ENCODE results near the gene BRINP3. TPM values are rescaled to one million over a fixed set of nuclear protein-coding genes. Genes with fewer than 3 reads are reported as not detected.

Gene BRINP3
- total and polyA plus RNA-seq, 2 of the 13 experiments (the other 11 are each of a cell fraction or from before 2014, with no cell fraction given) = not detected

DNA sequence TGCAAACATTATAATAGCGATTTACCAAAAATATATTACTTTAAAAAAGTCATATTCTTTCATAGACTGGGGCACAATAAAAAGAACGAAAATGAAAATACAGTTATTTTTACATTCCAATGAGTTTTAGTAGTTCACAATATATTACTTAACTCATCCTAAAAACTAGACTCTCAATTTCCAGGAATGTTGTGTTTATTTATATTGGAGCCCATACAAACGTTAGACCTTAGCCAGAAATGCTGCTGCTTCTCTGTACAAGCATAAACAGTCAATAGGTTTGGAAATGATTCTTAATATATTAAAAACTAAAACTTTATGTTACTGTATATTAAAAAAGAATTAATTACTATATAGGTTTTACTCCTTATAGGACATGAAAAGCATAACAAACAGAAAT is 302.3 kb downstream of the BRINP3 start (continued):
- TF ChIP-seq HOXA3 (CRISPR knock-in tag; IDR thresholded peaks at IDR 0.05) (no peak), NR2F6 (IDR thresholded peaks at IDR 0.05) (no peak), NR2F6 (CRISPR knock-in tag; IDR thresholded peaks at IDR 0.05) (no peak)

GRCh38 chr1:190172651-190173430 is 304.8 kb downstream of the BRINP3 start:
- no peak for DNase-seq (ENCODE audit: low spot score)
- no peaks in the 10 kb centered on the region for H3K79me2 ChIP-seq (ENCODE audit: insufficient read depth, low read length)
- no peaks in the 10 kb centered on the region for H3K4me1 ChIP-seq (ENCODE audit: insufficient read depth, low read length)
- no peaks in the 10 kb centered on the region for H3K36me3 ChIP-seq (replicated peaks in 1 of 2; ENCODE audit: control insufficient read depth in 1 of 2, insufficient read depth in 2 of 2, low read length in 2 of 2)
- no peak for ATAC-seq
- peak overlapping the region; percentile 27 for H2AFZ ChIP-seq (ENCODE audit: low read length)
- POLR2A ChIA-PET = no interaction called here
- intact Hi-C loops (cut with micrococcal nuclease; ENCODE audit: unreplicated experiment) (no loop called here), in situ Hi-C loops (cut with HindIII; ENCODE audit: extremely low pct_ligation_motif_present, low pct_unique_long_range_greater_than_20kb) (no loop called here)
- H4K20me1 ChIP-seq (ENCODE audit: insufficient read depth, low read length) = no peaks in the 10 kb centered on the region
- FAIRE-seq = no peak
- no peak overlapping the region for H3K4me2 ChIP-seq (ENCODE audit: low read depth, low read length)
- H3K27me3 ChIP-seq (ENCODE audit: control insufficient read depth in 1 of 2, insufficient read depth in 2 of 2, low read length in 2 of 2) = no peaks in the 10 kb centered on the region
- no peak overlapping the region for H3K4me3 ChIP-seq (replicated peaks in 1 of 3; ENCODE audit: insufficient read depth in 1 of 3, low read depth in 2 of 3, low read length in 3 of 3)
- no peak overlapping the region for H3K27ac ChIP-seq (ENCODE audit: extremely low read length, insufficient read depth, low read length)
- 1% methylated on average over 8 of the region's 8 CpGs for WGBS (ENCODE audit: low lambda C conversion rate)
- H3K9me3 ChIP-seq (ENCODE audit: low read length) = no peaks in the 10 kb centered on the region
- CTCF ChIA-PET (ENCODE audit: low intra/inter-chr PET ratio, low total read pairs) = no interaction called here
- no peak overlapping the region for H3K9ac ChIP-seq (ENCODE audit: insufficient read depth, low read depth, low read length)
- no peak for TF ChIP-seq ZNF382 (CRISPR knock-in tag; IDR thresholded peaks at IDR 0.05; ENCODE audit: borderline replicate concordance)
- no peak for TF ChIP-seq ZFP36L1 (CRISPR knock-in tag; IDR thresholded peaks at IDR 0.05)
- TF ChIP-seq ZNF552 (CRISPR knock-in tag; IDR thresholded peaks at IDR 0.05; ENCODE audit: borderline replicate concordance) = no peak
- TF ChIP-seq ZMAT3 (CRISPR knock-in tag; conservative IDR thresholded peaks at IDR 0.05) = no peak
- TF ChIP-seq, protein P1, sequence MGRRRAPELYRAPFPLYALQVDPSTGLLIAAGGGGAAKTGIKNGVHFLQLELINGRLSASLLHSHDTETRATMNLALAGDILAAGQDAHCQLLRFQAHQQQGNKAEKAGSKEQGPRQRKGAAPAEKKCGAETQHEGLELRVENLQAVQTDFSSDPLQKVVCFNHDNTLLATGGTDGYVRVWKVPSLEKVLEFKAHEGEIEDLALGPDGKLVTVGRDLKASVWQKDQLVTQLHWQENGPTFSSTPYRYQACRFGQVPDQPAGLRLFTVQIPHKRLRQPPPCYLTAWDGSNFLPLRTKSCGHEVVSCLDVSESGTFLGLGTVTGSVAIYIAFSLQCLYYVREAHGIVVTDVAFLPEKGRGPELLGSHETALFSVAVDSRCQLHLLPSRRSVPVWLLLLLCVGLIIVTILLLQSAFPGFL (CRISPR knock-in tag; IDR thresholded peaks at IDR 0.05) = no peak
- no peak for TF ChIP-seq ZFP41 (CRISPR knock-in tag; IDR thresholded peaks at IDR 0.05; ENCODE audit: borderline replicate concordance)
- no peak for TF ChIP-seq MAFF (IDR thresholded peaks at IDR 0.05; ENCODE audit: low read depth, low read length)
- no peak for TF ChIP-seq CENPX (CRISPR knock-in tag; IDR thresholded peaks at IDR 0.05)
- TF ChIP-seq ZNF749 (CRISPR knock-in tag; IDR thresholded peaks at IDR 0.05; ENCODE audit: borderline replicate concordance) = no peak
- no peak for TF ChIP-seq RERE (CRISPR knock-in tag; IDR thresholded peaks at IDR 0.05; ENCODE audit: low read depth)
- no peak for TF ChIP-seq ATM (IDR thresholded peaks at IDR 0.05; ENCODE audit: borderline replicate concordance)
- no TSS peak for BruUV-seq (replicated peaks)
